ENCODE measurements around the gene TSPAN18.

- TF ChIP-seq CTCF (IDR thresholded peaks at IDR 0.05) (no peak), POLR2A (IDR thresholded peaks at IDR 0.05) (no peak), POLR2AphosphoS5 (IDR thresholded peaks at IDR 0.05) (peak; percentile 9 to 64 (median 42))
These were observed 135.2 kb downstream of the TSPAN18 start for GRCh38 chr11:44861849-44862557.

All from stomach (tissue), 4 donors.